ENCODE data around the gene SEMA3C. TPM values are rescaled to one million over a fixed set of nuclear protein-coding genes. Genes with fewer than 3 reads are reported as not detected.

Gene SEMA3C
- polyA plus RNA-seq, 1 experiment, result 64.1 TPM

GRCh38 chr7:80859272-80859970 lies 59.4 kb downstream of the SEMA3C start:
- DNase-seq (ENCODE audit: low read depth), result no peak
- no peak overlapping the region for H3K4me3 ChIP-seq (ENCODE audit: low read depth, low read length)
- ChIA-PET POLR2A (interaction anchor here (1.1 kb wide), 1 partner anchor 135 kb away, joined by 5 read pairs; no protein-coding TSS in a partner anchor), CTCF (interaction anchor here (1.3 to 1.4 kb wide), 3 partner anchors 16 to 59 kb away, joined by 4 to 6 read pairs (median 5); partner anchors contain the start of gene SEMA3C)
- H3K27me3 ChIP-seq (ENCODE audit: control insufficient read depth, insufficient read depth, low read length), result no peaks in the 10 kb centered on the region
- no peaks in the 10 kb centered on the region; the same call in 1 of the 2 replicates for H3K36me3 ChIP-seq (ENCODE audit: control insufficient read depth, insufficient read depth, low read length)
- no peak for TF ChIP-seq CTCF (IDR thresholded peaks at IDR 0.05; ENCODE audit: insufficient read depth, low read depth, low read length)

GRCh38 chr7:80858141-80858903 lies 60.5 kb downstream of the SEMA3C start:
- DNase-seq (ENCODE audit: low read depth), result no peak
- TF ChIP-seq CTCF (IDR thresholded peaks at IDR 0.05; ENCODE audit: insufficient read depth, low read depth, low read length), result no peak
- ChIA-PET POLR2A (interaction anchor here (0.6 kb wide), 1 partner anchor 547 kb away, joined by 3 read pairs; no protein-coding TSS in a partner anchor), CTCF (interaction anchor here (1.3 kb wide), 1 partner anchor 60 kb away, joined by 4 read pairs; the partner anchor contains the start of gene SEMA3C)
- no peak overlapping the region for H3K4me3 ChIP-seq (ENCODE audit: low read depth, low read length)
- no peaks in the 10 kb centered on the region; the same call in 1 of the 2 replicates for H3K36me3 ChIP-seq (ENCODE audit: control insufficient read depth, insufficient read depth, low read length)
- no peaks in the 10 kb centered on the region for H3K27me3 ChIP-seq (ENCODE audit: control insufficient read depth, insufficient read depth, low read length)

GRCh38 chr7:80856769-80857168 lies 62.1 kb downstream of the SEMA3C start:
- no peak for TF ChIP-seq CTCF (IDR thresholded peaks at IDR 0.05; ENCODE audit: insufficient read depth, low read depth, low read length)
- Histone ChIP-seq H3K4me3 (ENCODE audit: low read depth, low read length) (no peak overlapping the region), H3K27me3 (ENCODE audit: control insufficient read depth, insufficient read depth, low read length) (no peaks in the 10 kb centered on the region), H3K36me3 (ENCODE audit: control insufficient read depth, insufficient read depth, low read length) (no peaks in the 10 kb centered on the region; the same call in 1 of the 2 replicates)
- POLR2A ChIA-PET, result no interaction called here
- no peak for DNase-seq (ENCODE audit: low read depth)
- CTCF ChIA-PET, result interaction anchor here (0.6 kb wide), 1 partner anchor 10 kb away, joined by 4 read pairs; no protein-coding TSS in a partner anchor

GRCh38 chr7:80851896-80852476 lies 66.9 kb downstream of the SEMA3C start:
- no peak for TF ChIP-seq CTCF (IDR thresholded peaks at IDR 0.05; ENCODE audit: insufficient read depth, low read depth, low read length)
- H3K4me3 ChIP-seq (ENCODE audit: low read depth, low read length), result no peak overlapping the region
- DNase-seq (ENCODE audit: low read depth), result no peak
- ChIA-PET CTCF (no interaction called here), POLR2A (no interaction called here)
- no peaks in the 10 kb centered on the region for H3K36me3 ChIP-seq (ENCODE audit: control insufficient read depth, insufficient read depth, low read length)
- no peaks in the 10 kb centered on the region for H3K27me3 ChIP-seq (ENCODE audit: control insufficient read depth, insufficient read depth, low read length)

- no peaks in the 10 kb centered on the region for H3K27me3 ChIP-seq (ENCODE audit: control insufficient read depth, insufficient read depth, low read length)
- TF ChIP-seq CTCF (IDR thresholded peaks at IDR 0.05; ENCODE audit: insufficient read depth, low read depth, low read length), result no peak
- no peak for DNase-seq (ENCODE audit: low read depth)
- H3K36me3 ChIP-seq (ENCODE audit: control insufficient read depth, insufficient read depth, low read length), result no peaks in the 10 kb centered on the region
- CTCF ChIA-PET, result no interaction called here
- POLR2A ChIA-PET, result no interaction called here
- H3K4me3 ChIP-seq (ENCODE audit: low read depth, low read length), result no peak overlapping the region
These were observed 70.0 kb downstream of the SEMA3C start for GRCh38 chr7:80848841-80849240.

Data from BJ (cell line).